Activated T-cell treated with anti-CD3 and anti-CD28 coated beads, Interleukin-2, amount 50 U/mL, for 48 hours (primary cell): Measurements from ENCODE around the gene SLC26A2.
"Not testable (repeated sequence)": the region's sequence is repeated elsewhere in the genome, so short reads cannot be mapped to it uniquely, and the experiment has no call there.

Source experiments
- DNase-seq, 2 experiments: peaks; one replicate each; pipeline ENCODE4 v3.0.0-alpha.2; 2020

SLC26A2 gene

DNA sequence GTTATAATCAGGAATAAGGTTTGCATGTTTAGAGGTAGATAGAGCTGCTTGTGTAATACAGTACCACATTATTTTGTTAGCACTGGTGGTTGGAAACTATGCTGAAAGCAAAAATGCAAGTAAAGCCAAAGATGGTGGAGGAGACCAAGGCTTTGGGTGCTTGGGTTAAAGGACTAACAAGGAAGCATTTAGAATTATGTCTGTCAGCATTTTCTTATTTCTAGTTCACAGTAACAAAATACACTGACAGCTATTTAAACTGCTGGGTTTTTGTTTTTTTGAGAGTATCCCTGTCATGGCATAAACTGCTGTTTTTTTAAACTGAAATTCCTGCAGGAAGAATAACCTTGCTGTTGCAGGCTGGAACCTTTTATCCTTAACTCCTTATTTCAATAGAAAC lies 46.5 kb downstream of the SLC26A2 start:
- no peak for DNase-seq

DNA sequence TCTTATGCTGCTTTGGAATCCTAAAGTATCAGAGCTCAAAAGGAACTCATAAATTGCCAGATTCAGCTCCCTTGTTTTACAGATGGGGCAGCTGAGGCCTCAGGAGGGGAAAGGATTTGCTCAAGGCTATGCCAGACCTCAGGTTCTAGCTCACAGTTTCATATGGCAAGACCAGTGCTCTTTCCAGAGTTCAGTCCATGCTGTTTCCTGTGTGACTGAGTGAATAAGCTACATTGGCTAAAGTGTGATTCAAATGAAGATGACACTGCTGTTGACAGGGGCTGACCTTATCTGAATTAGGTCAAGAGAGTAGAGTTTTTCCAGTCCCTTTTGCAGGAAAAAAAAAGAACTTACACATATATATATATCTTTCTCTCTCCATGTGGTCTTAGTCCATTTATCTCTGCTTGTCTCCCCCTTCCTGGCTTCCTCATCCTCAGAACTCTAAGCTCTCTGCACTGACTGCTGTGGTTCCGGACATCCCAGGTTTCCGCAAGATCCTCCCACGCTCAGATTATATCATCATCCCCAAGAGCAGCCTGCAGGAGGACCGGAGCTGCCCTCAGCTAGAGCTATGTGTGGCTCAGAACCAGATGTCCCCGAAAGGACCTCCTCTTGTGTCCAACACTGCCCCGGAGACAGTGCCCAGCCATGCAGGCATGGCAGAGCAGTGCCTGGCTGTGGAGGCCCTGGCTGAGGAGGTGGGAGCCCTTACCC lies 49.3 kb downstream of the SLC26A2 start:
- no peak for DNase-seq

DNA sequence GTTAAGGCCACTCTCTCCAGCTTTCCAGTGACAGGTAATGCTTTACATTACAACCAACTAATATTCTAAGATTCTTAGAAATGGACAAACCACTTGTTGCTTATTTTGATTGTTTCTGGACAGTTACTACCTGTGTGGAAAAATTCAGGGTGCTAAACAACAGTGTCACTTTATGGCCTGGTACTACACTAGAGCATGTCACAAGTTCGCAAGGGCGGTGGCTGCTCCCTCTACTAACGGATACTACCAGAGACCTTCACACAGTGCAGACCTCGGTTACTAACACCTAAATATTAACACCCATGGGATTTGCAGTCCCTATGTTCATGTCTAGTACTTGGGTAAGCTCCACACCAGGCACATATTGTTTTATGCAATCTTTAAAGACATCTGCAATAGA lies 53.4 kb downstream of the SLC26A2 start:
- DNase-seq: no peak

DNA sequence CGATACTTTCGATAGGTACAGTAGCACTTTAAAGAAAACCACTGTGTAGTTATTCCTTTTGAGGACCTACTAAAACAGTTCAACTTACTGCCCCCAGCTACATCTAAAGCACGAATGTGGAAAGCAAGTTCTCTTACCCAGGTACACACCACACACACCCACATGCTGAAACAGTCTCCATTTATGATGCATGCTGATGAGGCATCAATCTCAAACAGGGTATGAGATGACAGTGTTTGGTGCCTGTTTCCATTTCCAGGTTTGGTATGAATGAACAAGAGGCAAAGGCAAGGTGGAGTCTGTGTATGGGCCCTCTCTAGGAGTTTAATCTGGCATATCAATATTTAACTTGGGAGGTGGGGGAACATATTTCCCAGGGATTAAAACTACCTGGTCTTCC lies 53.9 kb downstream of the SLC26A2 start:
- DNase-seq: no peak

DNA sequence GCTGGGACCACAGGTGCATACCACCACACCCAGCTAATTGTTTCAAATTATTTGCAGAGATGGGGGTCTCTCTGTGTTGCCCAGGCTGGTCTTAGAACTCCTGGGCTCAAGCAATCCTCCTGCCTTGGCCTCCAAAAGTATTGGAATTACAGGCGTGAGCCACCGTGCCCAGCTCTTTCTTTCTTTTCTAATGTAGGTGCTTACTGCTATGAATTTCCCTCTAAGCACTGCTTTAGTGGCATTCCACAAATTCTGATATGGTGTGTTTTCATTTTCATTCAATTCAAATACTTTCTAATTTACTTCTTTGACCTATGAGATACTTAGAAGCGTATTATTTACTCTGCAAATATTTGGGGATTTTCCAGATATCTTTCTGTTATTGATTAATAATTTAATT lies 54.9 kb downstream of the SLC26A2 start:
- no peak for DNase-seq

DNA sequence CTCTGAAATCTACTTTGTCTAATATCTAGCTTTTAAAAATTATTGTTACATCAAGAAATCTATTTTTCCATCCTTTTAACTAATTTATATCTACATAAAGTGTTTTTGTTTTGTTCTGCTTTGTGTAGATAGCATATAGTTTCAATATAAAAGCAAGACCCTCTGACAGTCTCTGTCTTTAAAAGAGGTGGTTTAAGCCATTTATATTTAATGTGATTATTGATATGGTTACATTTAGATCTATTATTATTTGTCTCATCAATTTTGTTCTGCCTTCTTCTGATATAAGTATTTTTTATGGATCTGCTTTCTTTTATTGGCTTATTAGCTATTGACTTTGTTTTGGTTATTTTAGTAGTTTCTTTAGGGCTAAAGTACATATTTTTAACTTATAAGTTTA lies 56.0 kb downstream of the SLC26A2 start:
- no peak for DNase-seq

DNA sequence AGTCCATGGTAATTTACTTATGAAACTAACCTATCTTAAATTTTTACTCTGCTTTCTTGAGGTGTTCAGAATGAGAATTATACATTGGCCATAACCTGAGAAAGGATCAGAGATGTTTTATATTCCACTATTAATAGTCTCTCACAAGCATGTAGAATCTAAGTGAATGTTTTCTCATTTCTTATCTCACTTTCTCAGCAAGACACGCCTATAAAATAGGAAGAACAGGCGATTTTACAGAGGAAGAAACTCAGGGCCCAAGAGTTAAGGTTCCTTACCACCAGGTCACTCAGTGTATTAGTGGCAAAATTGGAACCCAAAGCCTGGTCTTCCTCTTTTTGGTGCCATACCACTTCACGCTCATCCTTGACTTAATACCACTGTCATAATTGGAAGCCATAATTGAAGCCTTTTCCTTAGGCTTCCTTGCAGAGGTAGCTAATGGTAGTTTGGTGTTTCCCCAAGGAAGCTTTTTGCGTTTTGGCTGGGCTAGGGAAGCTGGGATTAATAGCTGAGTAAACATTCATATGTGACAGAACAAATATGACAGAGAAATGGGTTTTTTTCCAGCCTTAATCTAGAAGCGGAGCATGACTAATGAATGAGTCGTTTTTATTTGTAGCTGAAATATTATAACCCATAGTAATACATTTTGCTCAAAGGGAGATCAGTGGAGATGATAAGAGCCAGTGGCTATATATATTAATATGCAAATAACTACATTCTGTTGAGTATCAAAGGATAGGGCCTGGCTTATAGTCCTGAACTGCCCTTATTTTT lies 56.9 kb downstream of the SLC26A2 start:
- DNase-seq: no peak

DNA sequence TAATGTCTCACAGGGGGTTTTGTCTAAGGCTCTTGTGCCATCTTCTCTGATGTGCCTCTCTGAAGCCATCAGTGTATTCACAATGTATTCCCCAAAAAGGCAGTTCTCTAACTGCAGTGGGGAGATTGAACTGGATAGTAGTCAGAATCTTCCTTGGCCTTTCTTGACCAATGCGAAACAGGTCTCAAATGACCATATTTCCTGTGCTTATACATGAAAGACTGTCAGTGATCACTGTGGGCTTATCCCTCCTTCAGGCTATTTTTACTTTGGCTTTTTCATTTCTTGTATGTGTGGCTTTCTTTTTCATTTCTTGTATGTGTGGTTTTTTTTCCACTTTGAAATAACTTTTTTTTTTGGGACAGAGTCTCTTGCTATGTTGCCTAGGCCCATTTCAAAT lies 59.7 kb downstream of the SLC26A2 start:
- no peak for DNase-seq

DNA sequence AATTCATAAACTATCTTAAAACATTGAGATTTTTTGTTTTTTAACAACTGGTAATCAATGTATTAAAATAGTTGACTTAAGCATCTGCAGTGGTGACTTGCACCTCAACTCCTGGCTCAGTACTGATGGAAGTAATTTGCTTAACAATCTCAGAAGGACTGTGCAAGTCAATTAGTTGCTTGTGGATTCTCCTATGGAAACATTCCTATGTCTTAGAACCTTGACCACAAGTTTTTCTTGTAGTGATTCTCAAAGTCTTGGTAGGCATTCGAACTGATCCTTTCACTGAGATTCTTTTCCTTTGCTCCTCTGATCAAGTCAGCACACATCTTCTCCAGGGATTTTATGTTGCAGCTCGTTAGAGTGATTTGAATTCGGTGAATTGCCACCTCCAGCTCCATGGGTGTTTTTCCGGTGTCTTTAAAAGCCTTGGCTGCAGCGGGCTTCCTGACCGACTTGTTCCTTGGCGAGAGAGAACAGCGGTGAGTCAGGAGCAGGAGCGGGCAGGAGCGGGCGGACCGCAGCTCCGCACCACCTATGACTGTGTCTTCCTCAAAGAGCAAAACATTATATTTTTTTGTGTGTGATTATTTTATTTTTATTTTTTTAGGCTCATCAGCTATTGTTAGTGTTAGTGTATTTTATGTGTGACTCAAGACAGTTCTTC lies 61.1 kb downstream of the SLC26A2 start:
- DNase-seq: no peak

DNA sequence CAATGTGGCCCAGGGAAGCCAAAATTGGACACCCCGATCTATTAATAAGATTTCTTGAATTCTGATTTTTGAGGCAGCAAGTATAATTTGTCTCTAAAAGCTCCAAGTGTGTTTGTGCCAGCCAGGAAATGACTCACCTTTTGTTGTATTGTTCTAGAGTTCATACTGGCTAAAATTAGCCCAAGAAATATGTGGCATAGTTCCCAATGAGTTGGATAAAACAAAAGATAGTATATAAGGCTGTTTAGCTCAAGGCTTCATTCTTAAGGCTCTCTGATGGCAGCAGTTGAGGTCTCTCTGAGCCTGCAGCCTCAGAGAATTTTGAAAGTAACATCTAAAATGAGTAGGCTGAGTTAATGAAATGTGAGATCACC lies 61.6 kb downstream of the SLC26A2 start:
- DNase-seq: no peak

DNA sequence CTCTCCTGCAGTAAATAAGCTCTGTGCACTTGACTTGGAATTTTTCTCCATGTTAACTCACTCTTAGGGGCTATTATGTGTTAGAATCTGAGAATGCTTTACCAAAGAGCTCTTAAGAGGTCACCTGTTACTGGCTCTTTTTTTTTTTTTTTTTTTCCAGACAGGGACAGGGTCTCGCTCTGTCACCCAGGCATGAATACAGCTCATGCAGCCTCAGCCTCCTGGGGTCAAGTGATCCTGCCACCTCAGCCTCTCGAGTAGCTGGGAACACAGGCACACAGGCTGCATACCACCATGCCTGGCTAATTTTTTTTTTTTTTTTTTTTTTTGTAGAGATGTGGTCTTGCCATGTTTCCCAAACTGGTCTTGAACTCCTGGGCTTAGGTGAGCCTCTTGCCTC lies 62.1 kb downstream of the SLC26A2 start:
- no peak for DNase-seq

DNA sequence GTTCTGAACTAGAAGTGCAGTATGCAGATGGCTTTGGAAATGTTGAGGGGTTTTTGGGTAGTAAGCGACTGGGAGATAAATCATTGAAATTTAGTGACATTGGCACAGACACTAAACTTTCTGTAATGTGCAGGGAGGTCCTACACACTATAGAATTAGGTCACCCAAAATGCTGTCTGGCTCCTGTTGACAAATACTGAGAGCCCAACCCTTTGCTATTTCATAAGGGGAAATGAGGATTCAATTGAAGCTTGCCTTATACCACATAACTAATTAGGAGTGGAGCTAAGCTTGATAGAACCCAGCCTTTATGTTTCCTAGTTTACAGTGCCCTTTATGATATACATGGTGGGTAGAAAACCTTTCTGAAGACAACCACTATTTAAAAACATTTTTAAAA lies 62.6 kb downstream of the SLC26A2 start:
- no peak for DNase-seq

DNA sequence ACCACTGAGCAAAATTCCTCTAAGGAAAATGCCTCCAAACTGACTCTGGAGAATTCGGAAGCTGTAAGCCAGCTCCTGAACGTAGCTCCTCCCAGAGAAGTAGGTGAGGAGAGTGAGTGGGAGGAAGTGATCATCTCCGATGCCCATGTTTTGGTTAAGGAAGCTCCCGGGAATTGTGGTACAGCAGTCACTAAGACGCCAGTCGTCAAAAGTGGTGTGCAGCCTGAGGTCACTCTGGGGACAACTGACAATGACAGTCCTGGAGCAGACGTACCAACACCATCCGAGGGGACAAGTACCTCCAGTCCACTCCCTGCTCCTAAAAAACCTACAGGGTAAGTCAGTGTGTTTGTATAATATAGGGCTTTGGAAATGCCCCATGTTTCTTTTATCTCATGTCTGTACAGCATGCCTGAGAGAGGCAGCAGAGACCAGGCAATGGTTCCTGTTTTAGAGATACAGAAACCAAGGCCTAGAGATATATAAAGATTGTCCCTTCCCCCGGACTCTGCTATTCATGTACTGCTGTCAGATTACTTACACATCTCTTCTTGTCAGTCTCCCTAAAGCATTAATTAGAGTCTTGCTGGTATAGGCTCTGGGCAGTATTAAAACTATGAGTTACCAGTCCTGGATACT lies 63.9 kb downstream of the SLC26A2 start:
- no peak for DNase-seq

DNA sequence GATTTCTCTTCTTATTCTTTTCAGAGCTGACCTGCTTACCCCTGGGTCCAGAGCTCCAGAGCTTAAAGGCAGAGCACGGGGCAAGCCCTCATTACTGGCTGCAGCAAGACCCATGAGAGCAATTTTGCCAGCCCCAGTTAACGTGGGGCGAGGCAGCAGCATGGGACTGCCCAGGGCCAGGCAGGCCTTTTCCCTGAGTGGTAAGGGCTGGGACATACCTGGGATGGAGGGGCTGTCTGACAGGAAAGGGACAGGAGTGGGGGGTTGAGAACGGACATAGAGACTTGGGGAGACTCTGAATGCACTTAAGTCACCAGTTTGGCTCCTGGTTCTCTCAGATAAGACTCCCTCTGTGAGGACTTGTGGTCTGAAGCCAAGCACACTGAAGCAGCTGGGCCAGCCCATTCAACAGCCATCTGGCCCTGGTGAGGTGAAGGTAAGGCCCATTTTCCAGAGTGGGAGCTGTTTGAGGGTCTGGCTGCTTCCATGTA lies 66.2 kb downstream of the SLC26A2 start:
- no peak for DNase-seq

DNA sequence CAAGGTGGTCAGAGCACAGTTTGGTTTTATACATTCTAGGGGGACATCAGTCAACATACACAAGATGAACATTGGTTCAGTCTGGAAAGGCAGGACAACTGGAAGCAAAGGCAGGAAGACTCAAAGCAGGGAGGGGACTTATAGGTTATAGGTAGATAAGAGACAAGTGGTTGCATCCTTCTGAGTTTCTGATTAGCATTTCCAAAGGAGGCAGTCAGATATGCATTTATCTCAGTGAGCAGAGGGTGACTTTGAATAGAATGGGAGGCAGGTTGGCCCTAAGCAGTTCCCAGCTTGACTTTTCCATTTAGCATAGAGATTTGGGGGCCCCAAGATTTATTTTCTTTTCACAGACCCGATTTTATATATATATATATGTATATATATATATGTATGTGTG lies 67.5 kb downstream of the SLC26A2 start:
- not testable (repeated sequence) for DNase-seq

DNA sequence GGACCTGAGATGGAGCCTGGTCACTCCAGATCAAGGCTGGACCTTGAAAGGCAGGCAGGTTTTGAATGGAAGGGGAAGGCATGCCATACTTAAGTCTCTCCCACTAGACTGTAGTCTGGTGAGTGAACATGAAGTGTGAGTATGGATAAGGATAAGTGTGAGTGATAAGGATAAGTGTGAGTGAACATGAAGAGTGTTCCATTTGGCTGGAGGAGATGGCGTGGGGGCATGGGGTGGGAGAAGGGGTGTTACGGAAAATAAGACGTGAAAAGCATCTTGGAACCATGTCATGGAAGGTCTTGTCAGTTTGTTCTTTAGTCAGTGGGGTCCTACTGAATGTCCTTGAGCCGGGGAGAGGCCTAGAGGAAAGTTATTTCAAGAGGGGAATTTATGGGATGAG lies 72.8 kb downstream of the SLC26A2 start:
- DNase-seq: no peak

DNA sequence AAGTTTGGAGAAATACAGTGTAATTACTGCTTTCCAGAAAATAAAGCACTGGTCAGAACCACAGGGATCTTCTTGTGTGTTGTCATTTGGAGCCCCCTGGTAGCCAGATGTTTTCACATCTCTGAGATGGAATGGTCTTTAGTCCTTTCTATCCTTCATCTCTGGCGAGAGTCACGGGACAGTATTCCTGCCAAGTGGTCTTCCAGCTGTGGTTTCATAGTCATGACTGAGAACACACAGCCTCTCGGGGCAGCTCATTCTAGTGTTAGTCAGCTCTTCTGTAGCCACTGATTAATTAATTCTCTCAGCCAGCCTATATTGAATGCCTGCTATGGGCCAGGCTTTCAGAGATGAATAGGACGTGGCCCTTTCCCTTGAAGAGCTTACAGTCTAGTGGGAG lies 74.1 kb downstream of the SLC26A2 start:
- no peak for DNase-seq

DNA sequence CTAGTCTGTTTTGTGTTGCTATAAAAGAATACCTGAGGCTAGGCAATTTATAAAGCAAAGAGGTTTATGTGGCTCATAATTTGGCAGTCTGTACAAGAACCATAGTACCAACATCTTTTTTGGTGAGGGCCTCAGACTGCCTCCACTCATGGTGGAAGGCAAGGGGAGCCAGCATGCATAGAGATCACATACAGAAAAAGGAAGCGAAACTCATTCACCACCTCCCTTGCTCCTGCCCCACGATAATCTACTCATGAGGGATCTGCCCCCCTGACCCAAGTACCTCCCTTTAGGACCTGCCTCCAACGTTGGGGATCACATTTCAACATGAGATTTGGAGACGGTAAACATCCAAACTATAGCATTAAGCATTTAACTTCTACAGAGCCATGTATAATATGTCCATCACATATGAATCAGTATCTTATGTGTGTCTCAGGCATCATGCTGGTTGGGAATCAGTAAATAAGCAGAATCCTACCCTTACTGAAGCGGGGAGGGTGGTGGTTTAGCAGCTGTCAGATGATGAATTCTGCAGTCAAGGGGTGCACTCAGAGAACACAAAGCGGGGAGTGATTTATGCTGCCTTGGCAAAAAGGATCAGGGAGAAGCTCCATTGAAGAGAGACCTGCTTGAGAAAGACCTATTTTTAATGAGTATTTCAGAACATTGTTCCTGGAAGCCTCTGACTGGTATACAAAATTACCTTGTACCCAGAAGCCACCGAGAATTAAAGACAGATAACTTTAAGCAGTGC lies 74.8 kb downstream of the SLC26A2 start:
- no peak for DNase-seq

DNA sequence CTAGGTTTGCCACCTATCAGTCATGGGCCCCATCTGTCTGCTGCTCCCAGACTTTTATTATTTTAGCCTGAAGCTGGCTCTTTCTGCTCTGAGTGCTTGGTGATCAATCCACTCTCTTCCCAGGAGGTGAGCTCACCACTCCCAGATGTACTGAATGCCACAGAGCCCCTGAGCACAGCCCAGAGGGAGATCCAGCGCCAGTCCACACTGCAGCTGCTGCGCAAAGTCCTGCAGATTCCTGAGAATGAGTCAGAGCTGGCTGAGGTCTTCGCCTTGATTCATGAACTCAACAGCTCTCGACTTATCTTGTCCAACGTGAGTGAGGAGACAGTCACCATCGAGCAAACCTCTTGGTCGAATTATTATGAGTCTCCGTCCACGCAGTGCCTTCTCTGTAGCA lies 76.0 kb downstream of the SLC26A2 start:
- no peak for DNase-seq
